ENCODE measurements around the gene TMEM131. TPM values are rescaled to one million over a fixed set of nuclear protein-coding genes. Genes with fewer than 3 reads are reported as not detected.

TMEM131 gene
- total RNA-seq, 1 donor from 2014 or later, result 35.3 TPM

DNA sequence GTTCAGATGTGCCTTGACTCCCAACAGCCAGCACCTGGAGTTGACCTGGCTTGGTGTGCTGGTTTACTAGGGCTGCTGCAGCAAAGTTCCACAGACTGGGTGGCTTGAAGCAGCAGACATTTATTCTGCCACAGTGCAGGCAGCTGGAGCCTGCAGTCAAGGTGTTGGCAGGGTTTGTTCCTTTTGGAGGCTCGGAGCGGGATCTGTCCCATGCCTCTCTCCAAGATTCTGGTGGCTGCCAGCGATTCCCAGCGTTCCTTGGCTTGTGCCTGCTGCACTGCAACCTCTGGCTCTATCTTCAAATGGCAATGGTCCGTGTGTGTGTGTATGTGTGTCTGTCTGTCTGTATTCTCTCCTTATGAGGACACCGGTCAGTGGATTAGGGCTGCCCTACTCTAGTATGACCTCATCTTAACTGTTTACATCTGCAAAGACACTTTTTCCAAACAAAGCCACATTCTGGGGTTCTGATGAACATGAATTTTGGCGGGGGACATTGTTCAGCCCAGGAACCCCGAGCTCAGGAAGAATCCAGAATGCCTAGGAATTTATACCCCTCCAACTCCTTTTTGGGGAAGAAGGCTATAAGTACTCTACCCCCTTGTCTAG lies 44.7 kb upstream of the TMEM131 start:
- no peak overlapping the region for H3K4me3 ChIP-seq (ENCODE audit: insufficient read depth, low read depth, low read length)
- TF ChIP-seq, protein P1, sequence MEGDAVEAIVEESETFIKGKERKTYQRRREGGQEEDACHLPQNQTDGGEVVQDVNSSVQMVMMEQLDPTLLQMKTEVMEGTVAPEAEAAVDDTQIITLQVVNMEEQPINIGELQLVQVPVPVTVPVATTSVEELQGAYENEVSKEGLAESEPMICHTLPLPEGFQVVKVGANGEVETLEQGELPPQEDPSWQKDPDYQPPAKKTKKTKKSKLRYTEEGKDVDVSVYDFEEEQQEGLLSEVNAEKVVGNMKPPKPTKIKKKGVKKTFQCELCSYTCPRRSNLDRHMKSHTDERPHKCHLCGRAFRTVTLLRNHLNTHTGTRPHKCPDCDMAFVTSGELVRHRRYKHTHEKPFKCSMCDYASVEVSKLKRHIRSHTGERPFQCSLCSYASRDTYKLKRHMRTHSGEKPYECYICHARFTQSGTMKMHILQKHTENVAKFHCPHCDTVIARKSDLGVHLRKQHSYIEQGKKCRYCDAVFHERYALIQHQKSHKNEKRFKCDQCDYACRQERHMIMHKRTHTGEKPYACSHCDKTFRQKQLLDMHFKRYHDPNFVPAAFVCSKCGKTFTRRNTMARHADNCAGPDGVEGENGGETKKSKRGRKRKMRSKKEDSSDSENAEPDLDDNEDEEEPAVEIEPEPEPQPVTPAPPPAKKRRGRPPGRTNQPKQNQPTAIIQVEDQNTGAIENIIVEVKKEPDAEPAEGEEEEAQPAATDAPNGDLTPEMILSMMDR (IDR thresholded peaks at IDR 0.05; ENCODE audit: insufficient read depth, low read depth, low read length), result no peak
- no peak for TF ChIP-seq EZH2 (IDR thresholded peaks at IDR 0.05; ENCODE audit: insufficient read depth, low read length)
- DNase-seq (ENCODE audit: low read depth) (no peak), FAIRE-seq (no peak)
- Mint-ChIP-seq H3K27me3 (ENCODE audit: low read depth, unreplicated experiment) (peaks cover 26% of the 10 kb centered on the region), H3K9me3 (ENCODE audit: unreplicated experiment) (peaks cover 3% of the 10 kb centered on the region), H3K4me1 (ENCODE audit: low read depth, unreplicated experiment) (no peaks in the 10 kb centered on the region), H3K27ac (ENCODE audit: unreplicated experiment) (no peak overlapping the region), H3K4me3 (ENCODE audit: unreplicated experiment) (no peak overlapping the region), H3K36me3 (ENCODE audit: low read depth, unreplicated experiment) (no peaks in the 10 kb centered on the region)
- no peaks in the 10 kb centered on the region for H4K20me1 ChIP-seq (ENCODE audit: insufficient read depth, low read length)
- no peak overlapping the region for H3K4me2 ChIP-seq (ENCODE audit: low read length)
- H2AFZ ChIP-seq (ENCODE audit: low read depth, low read length), result no peak overlapping the region
- no peaks in the 10 kb centered on the region for H3K36me3 ChIP-seq (ENCODE audit: insufficient read depth, low read length)
- H3K27me3 ChIP-seq (ENCODE audit: insufficient read depth, low read length), result no peaks in the 10 kb centered on the region
- no peaks in the 10 kb centered on the region for H3K79me2 ChIP-seq (ENCODE audit: insufficient read depth, low read length)
- no peak overlapping the region for H3K27ac ChIP-seq (ENCODE audit: low read depth, low read length)
- no peak overlapping the region for H3K9ac ChIP-seq (ENCODE audit: low read length)
- H3K4me1 ChIP-seq (ENCODE audit: insufficient read depth, low read length), result no peaks in the 10 kb centered on the region
- peaks cover 3% of the 10 kb centered on the region for H3K9me3 ChIP-seq (ENCODE audit: insufficient read depth, low read depth, low read length)

DNA sequence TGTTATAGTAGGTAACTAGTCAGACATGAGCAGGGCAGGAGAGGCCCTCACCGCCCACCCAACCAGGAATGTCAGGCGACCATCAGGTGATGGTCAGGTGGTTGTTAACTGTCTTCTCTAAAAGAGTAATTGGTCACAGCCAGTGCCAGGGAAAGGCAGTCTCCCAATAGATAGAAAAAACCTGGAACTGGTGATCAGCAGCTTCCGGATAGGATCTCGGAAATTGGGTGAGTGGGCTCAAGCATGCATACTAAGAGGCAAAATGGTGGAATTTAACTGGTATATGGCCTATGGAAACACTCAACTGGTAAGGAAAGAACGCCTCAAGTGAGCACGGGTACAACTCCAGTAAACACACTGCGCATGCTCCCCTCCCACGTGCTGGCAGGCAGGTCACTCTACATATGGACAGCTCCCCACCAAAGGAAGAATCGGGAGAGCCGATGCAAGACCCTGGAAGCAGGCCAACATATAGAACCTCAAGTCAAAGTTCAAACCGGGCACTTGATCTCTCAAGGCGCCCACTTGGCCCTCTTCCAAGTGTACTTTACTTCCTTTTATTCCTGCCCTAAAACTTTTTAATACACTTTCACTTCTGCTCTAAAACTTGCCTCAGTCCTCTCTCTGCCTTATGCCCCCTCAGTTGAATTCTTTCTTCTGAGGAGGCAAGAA lies 43.5 kb upstream of the TMEM131 start:
- Histone ChIP-seq H3K4me1 (ENCODE audit: insufficient read depth, low read length) (no peaks in the 10 kb centered on the region), H2AFZ (ENCODE audit: low read depth, low read length) (no peak overlapping the region), H3K27ac (ENCODE audit: low read depth, low read length) (no peak overlapping the region), H3K79me2 (ENCODE audit: insufficient read depth, low read length) (no peaks in the 10 kb centered on the region), H3K4me2 (ENCODE audit: low read length) (no peak overlapping the region), H3K36me3 (ENCODE audit: insufficient read depth, low read length) (no peaks in the 10 kb centered on the region), H3K4me3 (ENCODE audit: insufficient read depth, low read depth, low read length) (no peak overlapping the region), H3K9ac (ENCODE audit: low read length) (no peak overlapping the region), H3K9me3 (ENCODE audit: insufficient read depth, low read depth, low read length) (peaks cover 3% of the 10 kb centered on the region), H3K27me3 (ENCODE audit: insufficient read depth, low read length) (no peaks in the 10 kb centered on the region), H4K20me1 (ENCODE audit: insufficient read depth, low read length) (no peaks in the 10 kb centered on the region)
- DNase-seq (ENCODE audit: low read depth) (no peak), FAIRE-seq (no peak)
- Mint-ChIP-seq H3K36me3 (ENCODE audit: low read depth, unreplicated experiment) (no peaks in the 10 kb centered on the region), H3K4me1 (ENCODE audit: low read depth, unreplicated experiment) (no peaks in the 10 kb centered on the region), H3K27me3 (ENCODE audit: low read depth, unreplicated experiment) (peaks cover 34% of the 10 kb centered on the region), H3K4me3 (ENCODE audit: unreplicated experiment) (no peak overlapping the region), H3K9me3 (ENCODE audit: unreplicated experiment) (peaks cover 2% of the 10 kb centered on the region), H3K27ac (ENCODE audit: unreplicated experiment) (no peak overlapping the region)
- TF ChIP-seq EZH2 (IDR thresholded peaks at IDR 0.05; ENCODE audit: insufficient read depth, low read length), result no peak
- TF ChIP-seq, protein P1 (IDR thresholded peaks at IDR 0.05; ENCODE audit: insufficient read depth, low read depth, low read length), result no peak

Data from astrocyte (in vitro differentiated cells and primary cell).